Activated CD4-positive, alpha-beta T cell treated with anti-CD3 and anti-CD28 coated beads, Interleukin-2, amount 50 U/mL, for 16 hours (primary cell): ENCODE measurements around the gene IDUA.
"Not testable (repeated sequence)": the region's sequence is repeated elsewhere in the genome, so short reads cannot be mapped to it uniquely, and the experiment has no call there.

ENCODE experiments used
- DNase-seq: peaks from one replicate; pipeline ENCODE4 v3.0.0-alpha.2; 2020

IDUA gene

DNA sequence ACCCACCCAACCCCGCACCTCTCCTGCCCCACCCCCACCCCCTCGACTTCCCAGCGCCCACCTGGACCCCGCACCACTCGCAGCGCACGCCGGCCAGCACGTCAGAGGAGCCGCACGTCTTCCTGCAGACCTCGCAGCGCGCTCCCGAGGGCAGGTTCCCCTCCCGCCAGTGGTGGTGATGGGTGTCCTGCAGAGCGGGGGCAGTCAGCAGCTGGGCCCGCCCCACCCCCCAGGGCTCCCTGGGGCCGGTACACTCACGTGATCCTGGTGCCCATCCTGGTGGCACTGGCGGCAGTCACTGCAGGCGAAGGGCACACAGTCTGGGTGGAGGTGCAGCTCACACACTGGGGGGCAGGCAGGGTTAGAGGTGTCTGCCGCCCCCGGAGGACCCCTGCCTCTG lies 18.6 kb upstream of the IDUA start:
- DNase-seq, result no peak

DNA sequence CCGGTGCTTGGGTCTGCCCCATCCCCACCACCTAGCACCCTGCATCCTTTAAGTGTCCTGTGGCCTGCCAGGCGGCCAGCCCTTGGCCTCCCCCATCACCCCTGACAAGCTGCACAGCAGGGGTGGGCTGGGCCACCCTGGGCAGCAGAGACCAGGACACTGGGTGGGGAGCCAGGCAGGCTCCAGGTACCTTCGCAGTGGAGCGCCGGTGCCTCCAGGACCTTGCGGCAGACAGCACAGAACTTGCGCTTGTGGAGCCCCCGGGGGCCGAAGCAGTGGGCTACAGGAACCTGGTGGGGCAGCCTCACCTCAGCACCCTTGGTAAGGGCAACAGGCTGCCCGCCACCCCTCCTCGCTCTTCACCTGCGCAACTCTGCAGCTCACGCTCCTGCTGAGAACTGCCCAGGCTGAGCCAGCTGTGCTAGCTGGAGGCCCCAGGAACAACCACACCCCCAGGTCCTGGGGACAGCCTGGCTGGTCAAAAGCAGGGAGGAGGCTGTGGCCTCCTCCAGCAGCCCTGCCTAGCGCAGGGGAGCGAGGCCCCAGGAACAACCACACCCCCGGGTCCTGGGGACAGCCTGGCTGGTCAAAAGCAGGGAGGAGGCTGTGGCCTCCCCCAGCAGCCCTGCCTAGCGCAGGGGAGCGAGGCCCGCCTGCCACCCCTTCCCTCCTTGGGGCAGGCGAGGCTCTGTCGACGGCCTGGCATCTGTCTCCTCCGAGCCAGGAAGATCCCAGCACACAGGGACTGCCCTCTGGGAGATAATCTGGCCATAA lies 18.0 kb upstream of the IDUA start:
- no peak for DNase-seq

DNA sequence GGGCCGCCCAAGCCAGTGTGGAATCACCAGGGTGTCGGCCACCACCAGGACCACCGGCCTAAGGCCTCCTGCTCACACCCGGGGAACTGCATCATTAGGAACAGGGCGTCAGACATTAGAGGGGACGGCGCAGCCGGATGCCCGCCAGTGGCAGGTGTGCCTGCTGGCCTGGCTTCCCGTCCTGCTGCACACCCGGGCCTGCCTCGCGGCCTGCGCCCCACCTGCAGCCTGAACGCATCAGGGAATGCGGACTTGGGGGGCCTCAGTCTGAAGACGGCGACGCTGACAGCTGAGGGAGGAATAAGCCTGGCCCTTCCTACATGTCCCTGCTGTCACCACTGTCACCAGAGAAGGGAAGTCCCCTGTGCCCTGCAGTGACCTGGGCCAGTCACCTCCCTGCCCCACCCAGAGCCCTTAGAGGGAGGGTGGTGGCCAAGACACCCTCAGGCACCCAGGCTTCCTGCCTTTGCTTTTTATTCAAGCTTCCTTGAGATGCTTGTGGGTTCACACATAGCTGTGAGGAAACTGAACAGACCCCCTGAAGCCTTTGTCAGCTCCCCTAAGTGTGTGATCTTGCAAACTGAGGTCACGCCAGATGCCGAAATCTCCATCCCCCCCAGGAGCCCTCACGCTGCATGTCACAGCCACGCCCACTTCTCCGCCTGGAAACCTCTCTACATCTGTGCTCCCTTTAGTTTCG lies 16.6 kb upstream of the IDUA start:
- no peak for DNase-seq

DNA sequence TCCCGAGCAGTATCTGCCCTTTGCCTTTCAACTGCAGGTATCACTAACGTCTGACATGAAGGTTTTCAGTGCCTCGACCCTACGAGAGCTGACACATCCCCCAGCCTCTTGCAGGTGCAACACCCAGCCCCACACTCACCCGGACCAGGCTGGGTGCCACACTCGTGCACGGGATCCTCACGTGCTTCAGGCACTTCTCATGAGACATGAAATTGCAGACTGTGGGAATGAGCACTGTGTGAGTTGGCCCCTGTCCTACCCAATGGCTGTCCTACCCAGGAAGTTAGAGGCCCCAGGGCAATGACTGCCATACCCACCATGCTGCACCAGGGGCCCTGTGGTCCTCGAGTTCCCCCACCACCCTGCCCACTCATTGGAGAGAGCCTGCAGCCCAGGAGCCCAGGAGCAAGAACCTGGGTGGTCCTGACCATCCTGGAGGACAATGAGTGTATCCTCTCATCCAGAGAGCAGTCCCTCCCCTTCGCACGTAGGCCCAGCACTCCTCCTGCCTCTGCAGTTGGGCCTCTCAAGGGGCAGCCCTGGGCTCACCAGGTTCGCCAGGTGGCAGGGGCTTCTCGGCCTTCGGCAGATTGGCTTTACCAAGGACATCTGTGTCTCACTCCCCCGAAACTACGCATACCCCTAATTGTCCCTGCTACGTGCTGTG lies 15.9 kb upstream of the IDUA start:
- DNase-seq, result no peak

DNA sequence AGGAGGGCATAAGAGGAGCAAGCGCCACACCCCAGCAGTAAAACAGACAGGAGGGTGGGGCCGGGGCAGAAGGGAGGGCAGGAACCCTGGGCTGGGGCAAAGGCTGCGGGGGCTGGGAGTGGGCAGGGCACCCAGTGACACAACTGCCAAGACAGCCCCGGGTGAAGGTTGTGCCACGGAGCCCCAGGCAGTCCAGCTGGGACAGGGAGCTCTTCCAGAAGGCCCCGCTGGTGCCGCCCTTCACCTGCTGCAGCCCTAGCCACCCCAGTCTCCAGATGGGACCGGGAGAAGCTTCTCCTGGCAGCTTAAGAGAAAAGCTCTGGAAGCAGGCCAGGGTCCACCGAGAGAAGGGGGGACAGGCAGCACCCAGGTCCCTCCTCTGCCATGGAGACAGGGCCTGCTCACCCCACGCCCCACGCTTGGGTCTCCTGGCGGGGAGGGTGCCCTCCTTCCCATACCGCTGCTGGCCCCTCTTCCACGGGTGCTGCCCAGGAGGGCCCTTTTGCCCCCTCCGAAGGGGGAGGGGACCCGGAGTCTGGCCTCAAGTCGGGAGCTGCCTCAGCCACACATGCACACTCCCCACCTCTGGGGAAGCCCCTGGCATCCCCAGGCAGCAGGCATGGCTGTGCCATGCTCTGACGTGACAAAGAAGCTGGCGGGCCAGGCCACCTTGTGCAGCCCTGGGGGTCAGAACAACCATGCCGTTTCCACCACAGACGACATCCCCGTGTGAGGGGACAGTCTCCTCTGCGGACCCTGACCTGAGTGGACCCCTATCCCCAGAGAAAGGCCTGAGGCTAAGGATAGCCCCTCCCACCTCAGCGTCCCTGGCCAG lies 15.0 kb upstream of the IDUA start:
- DNase-seq, result no peak

DNA sequence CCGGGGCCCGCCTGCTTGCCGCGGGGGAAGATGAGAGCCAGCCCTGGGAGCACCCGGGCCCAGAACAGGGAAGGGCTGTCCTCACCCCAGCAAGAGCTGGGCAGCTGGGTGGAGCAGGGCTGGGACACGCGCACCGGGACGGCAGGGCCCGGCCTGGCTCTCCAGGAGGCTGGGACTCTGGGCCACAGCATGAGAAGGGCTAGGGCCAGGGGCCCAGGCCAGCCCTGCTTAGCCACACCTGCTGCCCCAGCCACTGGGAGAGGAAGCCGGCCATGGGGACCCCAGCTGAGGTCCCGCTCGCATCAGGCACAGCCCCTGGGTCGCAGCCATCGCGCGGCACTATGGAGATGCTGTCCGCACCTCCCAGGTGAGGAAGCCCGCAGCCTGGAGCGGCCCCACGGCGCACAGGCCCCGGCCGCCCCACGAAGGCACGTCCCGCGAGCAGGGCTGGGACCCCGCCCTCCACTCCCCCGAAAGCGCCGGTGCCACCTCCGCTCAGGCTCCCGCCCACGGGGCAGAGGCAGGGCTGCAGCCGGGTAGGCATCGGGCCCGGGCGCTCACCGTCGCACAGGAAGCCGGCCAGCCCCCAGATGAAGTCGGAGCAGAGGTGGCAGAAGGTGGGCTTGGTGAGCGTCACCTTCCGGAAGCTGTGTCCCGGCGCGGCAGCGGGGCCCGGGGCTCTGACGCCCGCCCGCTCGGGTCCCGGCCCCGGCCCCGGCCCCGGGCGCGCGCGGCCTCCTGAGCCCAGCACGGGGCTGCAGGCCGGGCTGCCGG lies 14.0 kb upstream of the IDUA start:
- DNase-seq, result peak; percentile 19

DNA sequence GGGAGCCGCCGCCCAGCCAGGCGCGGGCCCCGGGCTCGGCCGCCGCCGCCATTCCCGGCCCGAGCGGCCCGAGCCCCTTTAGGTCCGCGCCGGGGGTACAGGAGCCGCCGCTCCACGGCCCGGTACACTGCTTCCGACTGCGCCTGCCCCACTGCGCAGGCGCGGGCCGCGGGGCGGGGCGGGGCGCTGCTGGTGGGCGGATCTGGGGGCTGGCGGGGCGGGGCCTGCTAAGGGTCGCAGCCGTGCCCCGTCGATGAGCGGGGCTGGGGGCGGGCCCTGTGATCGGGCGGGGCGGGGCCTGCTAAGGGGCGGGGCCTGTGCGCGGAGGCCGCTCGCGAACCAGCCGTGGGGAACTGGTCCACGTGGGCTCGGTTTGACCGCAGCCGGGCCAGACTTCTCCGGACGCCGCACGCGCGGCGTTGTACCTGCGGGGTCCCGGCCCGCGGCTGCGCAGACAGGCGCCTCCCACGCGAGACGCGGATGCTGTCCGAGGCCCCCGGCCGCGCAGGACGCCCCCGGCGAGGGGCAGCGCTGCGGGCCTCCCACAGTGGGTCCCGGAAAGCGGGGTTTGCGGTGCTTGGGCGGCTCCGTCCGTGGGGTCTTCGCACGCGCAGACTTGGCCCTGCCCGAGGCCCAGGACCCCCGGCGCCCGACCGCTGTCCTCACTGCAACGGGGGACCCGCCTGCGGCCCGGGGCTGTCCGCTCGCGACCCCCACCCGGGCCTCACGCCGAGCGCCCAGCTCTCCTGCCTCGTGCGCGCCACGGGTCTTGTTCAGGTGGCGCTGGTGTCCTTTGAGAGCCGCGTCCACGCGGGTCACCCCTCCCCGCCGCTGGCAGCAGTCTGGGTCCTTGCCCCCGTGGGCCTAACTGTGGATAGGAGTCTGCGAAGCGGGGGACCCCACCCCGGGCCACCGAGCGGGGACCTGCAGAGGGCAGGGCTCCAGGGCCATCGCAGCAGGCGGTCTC lies 13.1 kb upstream of the IDUA start, which contains the start of gene DGKQ:
TSS of gene DGKQ (minus strand) at position 139 of the 967 bp plus-strand sequence. CDS start at position 52, 87 bp downstream.
- peak; percentile 88 for DNase-seq

DNA sequence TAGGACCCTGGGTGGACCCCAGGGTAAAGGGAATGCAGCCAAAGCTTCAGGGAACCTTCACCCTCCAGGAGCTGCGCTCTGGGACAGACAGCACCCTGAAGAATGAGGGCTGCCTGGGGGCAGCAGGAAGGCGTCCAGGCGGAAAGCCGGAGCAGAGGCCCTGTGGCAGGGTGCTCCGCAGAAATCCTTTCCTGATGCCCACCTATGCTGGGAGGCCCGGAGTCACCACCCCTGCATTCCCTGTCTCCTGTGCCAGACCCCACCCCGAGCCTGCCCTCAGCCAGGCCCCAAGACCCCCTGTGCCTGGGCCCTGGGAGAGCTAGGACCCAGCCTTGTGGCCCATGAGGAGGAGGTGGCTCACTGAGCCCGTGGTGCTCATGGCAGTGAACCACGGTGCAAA lies 12.2 kb upstream of the IDUA start:
- DNase-seq, result no peak

DNA sequence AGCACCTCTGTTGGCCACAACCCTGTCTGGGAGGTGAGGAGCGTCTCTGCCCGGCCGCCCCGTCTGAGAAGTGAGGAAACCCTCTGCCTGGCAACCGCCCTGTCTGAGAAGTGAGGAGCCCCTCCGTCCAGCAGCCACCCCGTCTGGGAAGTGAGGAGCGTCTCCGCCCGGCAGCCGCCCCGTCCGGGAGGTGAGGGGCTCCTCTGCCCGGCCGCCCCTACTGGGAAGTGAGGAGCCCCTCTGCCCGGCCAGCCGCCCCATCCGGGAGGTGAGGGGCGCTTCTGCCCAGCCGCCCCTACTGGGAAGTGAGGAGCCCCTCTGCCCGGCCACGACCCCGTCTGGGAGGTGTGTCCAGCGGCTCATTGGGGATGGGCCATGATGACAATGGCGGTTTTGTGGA lies 10.8 kb upstream of the IDUA start:
- not testable (repeated sequence) for DNase-seq

DNA sequence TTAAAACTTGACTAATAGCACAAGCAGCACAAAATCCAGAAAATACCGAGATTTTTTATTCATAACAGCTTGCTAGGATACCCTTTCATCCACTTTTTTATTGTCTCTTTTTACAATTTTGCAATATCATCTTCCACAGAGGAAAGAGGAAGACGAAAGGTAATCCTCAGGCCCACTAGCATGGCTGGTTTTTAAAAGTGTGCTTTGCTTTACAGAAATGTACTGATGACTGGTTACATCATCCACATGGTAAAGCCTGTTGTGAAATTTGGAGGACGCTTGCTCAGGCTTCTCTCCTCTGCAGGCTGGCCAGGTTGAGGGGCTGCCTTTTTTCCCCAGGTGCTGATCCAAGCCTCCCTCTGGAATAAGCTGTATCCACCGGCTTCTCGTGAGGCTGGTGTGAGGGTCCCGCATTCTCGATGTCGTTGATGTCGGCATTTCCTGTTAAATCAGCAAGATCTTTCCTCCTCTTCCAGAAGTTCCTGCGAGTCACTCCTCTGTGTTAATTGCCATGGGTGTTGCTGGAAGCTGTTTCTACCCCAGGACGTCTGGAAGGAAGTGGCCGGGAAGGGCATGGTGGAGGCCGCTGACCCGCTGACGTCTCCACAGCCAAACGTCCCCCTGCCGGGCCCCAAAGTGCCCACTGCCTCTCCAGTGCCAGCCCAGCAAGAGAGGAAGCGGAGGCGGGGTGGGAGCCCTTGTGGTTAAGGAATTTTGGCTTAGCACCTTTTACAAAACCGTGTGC lies 7.7 kb upstream of the IDUA start:
- no peak for DNase-seq

DNA sequence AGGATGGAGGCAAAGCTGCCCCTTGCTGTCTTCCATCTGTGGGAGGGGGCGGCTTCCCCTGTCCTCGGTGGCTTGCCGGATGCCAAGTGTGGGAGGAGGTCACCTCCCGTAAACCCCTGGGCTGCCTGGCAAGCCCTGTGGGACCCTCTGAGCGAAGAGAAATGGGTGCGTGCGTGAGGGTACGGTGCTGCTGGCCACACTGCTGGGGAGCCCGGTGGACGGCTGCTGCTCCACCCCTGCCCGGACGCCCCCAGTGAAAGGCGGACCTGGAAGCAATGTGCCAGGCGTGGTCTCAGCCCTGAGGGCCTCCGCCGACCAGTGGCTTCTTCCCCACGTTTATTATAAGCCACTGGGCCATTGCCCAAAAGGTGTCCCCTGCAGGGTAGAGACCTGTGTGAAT lies 4.6 kb upstream of the IDUA start:
- no peak for DNase-seq

DNA sequence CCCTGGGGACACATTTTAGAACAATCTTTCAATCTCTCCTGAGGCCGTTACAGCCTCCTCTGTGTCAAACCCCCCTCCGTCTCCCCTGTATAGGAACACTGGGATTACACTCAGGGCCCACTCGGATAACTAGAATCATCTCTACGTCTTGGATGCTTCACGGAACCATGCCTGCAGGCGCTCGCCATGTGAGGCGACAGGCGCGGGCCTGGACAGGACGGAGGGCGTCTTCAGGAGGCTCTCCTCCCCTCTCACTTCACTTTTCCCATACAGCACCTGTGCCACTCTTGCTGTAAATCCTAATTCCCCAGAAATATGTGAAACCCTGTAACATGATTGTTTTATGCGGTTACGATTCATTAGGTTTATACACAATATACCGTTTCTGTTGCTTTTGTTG lies 4.0 kb upstream of the IDUA start:
- DNase-seq, result no peak

DNA sequence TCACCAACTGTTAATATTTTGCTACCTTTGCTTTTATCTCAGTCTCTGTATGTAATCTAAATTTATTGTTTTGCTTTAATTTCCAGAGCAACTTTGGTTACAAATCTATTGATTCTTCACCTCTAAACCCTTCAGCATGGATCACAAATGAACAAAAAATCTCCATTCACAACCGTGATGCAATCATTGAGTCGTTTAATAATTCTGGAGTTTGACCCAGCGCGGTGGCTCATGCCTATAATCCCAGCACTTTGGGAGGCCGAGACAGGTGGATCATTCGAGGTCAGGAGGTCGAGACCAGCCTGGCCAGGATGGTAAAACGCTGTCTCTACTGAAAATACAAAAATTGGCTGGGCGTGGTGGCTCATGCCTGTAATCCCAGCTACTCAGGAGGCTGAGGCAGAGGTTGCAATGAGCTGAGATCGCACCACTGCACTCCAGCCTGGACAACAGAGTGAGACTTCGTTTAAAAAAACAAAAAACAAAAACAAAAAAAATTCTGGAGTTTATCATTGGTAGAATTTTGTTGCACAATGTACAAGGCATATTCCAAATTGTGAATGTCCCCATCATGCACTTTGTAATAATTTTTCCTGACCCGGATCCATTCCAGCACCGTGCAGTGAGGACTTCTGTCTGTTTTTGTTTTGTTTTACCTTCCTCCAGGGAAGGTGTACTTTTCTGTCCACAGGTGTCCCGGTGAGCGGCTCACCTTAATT lies 2.3 kb upstream of the IDUA start:
- no peak for DNase-seq

DNA sequence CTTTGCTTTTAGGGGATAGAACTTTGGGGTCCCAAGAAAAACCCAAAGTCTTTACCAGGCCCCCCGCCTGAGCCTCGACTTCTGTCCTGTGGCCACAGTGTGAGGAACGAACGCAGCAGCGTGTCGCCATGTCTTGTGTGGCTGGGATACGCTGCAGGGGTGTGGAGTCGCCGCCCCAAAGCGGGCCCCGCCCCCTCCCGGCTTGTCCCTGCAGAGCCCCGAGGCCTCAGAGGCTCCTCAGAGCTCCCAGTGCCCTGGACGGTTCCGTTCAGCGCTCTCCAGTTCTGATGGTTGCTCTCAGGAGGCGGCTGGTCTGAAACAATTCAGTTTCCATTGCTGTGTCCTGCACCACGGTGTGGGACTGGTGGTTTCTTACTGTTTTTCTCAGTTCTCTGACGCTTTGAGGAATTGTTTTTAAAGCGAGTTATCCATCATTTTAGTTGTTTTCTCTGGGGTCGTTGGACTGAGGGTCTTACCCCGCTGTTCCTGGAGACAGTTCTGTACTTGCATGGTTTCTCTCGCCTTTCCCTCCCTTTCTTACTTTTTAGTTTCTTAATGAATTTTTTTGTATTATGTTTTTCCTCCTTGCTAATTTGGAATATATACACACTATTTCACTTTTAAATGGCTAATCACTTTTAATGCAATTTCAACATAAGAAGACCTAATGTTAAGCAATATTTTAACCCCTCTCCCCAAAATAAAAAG lies 1.6 kb upstream of the IDUA start:
- peak; percentile 54 for DNase-seq

DNA sequence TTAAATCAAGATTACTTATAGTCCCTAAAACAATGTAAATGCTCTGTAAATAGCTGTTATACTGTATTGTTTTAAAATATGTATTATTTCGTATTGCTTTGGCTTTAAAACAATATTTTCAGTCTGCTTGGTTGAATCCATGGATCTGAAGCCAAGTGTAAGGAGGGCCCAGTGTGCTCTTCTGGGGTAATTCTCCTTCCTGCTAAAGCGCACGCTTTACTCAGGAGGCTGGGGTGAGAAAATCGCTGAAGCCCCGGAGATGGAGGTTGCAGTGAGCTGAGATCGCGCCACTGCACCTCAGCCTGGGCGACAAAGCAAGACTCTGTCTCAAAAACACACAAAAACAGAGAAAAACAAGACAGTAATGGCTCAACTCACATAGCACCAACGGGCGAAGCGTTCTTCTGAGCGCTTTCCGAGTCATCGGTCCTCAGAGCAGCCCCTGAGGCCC lies 391 bp upstream of the IDUA start:
- DNase-seq, result no peak

DNA sequence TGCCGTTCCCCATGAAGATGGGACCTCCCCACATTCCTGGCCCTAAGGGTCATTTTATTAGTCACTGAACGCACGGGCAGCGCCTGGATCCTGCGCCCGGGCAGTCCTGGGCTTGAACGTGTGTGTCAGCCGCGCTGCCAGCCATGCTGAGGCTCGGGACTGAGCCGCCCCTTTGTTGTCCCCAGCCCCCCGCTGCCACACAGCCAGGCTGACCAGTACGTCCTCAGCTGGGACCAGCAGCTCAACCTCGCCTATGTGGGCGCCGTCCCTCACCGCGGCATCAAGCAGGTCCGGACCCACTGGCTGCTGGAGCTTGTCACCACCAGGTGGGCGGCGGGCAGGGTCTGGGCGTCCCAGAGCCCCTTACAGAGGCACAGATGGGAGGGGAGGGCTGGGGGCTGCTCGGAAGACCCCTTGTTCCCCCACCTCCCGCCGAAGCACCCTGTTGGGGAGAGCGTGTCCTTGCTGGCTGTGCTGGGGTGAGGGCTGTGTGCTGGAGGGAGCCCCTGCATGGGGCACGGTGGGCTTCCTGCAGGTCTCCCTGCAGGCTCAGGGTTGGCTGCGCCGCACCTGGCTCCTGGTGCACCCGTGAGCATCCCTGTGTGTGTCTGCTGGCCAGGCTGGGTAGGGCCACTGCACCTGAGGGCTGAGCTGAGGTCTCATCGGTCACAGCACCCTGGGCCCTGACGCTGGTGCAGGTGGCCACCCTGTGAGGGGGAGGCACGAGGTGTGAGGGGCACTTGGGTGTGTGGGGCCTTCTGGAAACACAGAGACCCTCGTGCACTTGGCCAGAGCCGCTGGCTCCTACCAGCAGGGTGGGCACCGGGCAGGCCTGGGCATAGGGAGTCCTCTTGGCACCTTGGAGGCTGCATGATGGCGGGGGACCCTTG lies 1.0 kb downstream of the IDUA start:
- no peak for DNase-seq
